Glutamatergic neuron (in vitro differentiated cells): ENCODE data around the gene SYNPO2L. TPM values are rescaled to one million over a fixed set of nuclear protein-coding genes. Genes with fewer than 3 reads are reported as not detected.
"Not testable (repeated sequence)": the region's sequence is repeated elsewhere in the genome, so short reads cannot be mapped to it uniquely, and the experiment has no call there.

ENCODE experiments used
- DNase-seq: peaks from one replicate; pipeline ENCODE4 v3.0.0; 2022
- H3K27ac Mint-ChIP-seq: one replicate; pipeline ENCODE4 v1.8.0; 2020; ENCODE audit warnings: mild to moderate bottlenecking, mixed read lengths, inconsistent platforms; ENCODE audit not compliant: unreplicated experiment
- H3K27me3 Mint-ChIP-seq: one replicate; pipeline ENCODE4 v1.8.0; 2020; ENCODE audit warnings: mild to moderate bottlenecking, moderate library complexity, mixed read lengths, inconsistent platforms; ENCODE audit not compliant: unreplicated experiment
- H3K36me3 Mint-ChIP-seq: one replicate; pipeline ENCODE4 v1.8.0; 2020; ENCODE audit warnings: mild to moderate bottlenecking, mixed read lengths, inconsistent platforms; ENCODE audit not compliant: unreplicated experiment
- H3K4me1 Mint-ChIP-seq: one replicate; pipeline ENCODE4 v1.8.0; 2020; ENCODE audit warnings: mild to moderate bottlenecking, low read depth, mixed read lengths, inconsistent platforms; ENCODE audit not compliant: unreplicated experiment
- H3K4me3 Mint-ChIP-seq: one replicate; pipeline ENCODE4 v1.8.0; 2020; ENCODE audit warnings: mild to moderate bottlenecking, mixed read lengths, inconsistent platforms; ENCODE audit not compliant: unreplicated experiment
- H3K9me3 Mint-ChIP-seq: one replicate; pipeline ENCODE4 v1.8.0; 2020; ENCODE audit warnings: mild to moderate bottlenecking, moderate library complexity, mixed read lengths, inconsistent platforms; ENCODE audit not compliant: unreplicated experiment
- long read RNA-seq: library from polyadenylated mRNA; unstranded; transcript quantifications from one replicate; pipeline ENCODE4 v2.0.0, GENCODE V29; 2020; ENCODE audit not compliant: unreplicated experiment
- total RNA-seq: library from RNA; stranded (reverse); fragmentation: NEBNext Ultra II Directional; extraction: Animal tissue kit (Norgen Biotek cat#: 25700); gene quantifications from one replicate; pipeline ENCODE4 v1.2.1, GENCODE V29; 2021; ENCODE audit not compliant: unreplicated experiment
- TF ChIP-seq, protein P1 (sequence below): fragments of 200-600 bp; sonication (generic); IDR thresholded peaks from one replicate; pipeline ENCODE4 v1.5.0; 2021; ENCODE audit not compliant: partially characterized antibody, unreplicated experiment

Gene SYNPO2L
- 0.42 TPM for total RNA-seq
- long read RNA-seq = 0 reads

DNA sequence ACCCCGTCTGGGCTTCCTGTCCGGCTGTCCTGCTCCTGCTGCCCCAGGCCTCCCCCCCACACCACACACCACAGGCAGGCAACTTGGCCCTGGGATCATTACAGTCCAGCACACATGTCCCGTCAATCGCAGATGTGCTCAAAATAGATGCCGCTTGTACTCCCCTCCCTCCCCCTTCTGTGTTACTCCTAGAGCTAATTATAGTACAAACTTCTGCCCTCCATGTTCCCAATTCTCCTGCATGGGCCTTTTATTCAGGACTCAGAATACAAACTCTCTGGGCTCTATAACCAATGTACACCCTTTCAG is at the start of gene SYNPO2L:
Gene SYNPO2L (minus strand): TSS at position 40 of the 309 bp plus-strand sequence. CDS start 107 bp downstream, outside the sequence.
- Mint-ChIP-seq H3K36me3 (no peaks in the 10 kb centered on the region), H3K4me3 (no peak within 1 kb of the TSS), H3K27ac (peak within 1 kb of the TSS; percentile 29), H3K9me3 (peaks cover 2% of the 10 kb centered on the region), H3K27me3 (peaks cover 4% of the 10 kb centered on the region), H3K4me1 (peaks cover 17% of the 10 kb centered on the region)
- DNase-seq = no peak
- TF ChIP-seq, protein P1, sequence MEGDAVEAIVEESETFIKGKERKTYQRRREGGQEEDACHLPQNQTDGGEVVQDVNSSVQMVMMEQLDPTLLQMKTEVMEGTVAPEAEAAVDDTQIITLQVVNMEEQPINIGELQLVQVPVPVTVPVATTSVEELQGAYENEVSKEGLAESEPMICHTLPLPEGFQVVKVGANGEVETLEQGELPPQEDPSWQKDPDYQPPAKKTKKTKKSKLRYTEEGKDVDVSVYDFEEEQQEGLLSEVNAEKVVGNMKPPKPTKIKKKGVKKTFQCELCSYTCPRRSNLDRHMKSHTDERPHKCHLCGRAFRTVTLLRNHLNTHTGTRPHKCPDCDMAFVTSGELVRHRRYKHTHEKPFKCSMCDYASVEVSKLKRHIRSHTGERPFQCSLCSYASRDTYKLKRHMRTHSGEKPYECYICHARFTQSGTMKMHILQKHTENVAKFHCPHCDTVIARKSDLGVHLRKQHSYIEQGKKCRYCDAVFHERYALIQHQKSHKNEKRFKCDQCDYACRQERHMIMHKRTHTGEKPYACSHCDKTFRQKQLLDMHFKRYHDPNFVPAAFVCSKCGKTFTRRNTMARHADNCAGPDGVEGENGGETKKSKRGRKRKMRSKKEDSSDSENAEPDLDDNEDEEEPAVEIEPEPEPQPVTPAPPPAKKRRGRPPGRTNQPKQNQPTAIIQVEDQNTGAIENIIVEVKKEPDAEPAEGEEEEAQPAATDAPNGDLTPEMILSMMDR = no peak

- DNase-seq, H3K27me3 Mint-ChIP-seq, H3K36me3 Mint-ChIP-seq, H3K4me1 Mint-ChIP-seq, H3K9me3 Mint-ChIP-seq, H3K4me3 Mint-ChIP-seq, H3K27ac Mint-ChIP-seq: not testable (repeated sequence)
Measured at GRCh38 chr10:73703924-73704323, 48.1 kb upstream of the SYNPO2L start.

GRCh38 chr10:73698819-73699218 is 43.0 kb upstream of the SYNPO2L start:
- not testable (repeated sequence) for H3K4me3 Mint-ChIP-seq, DNase-seq, H3K27ac Mint-ChIP-seq, H3K36me3 Mint-ChIP-seq, H3K4me1 Mint-ChIP-seq, H3K9me3 Mint-ChIP-seq, H3K27me3 Mint-ChIP-seq

GRCh38 chr10:73697675-73698159 is 41.9 kb upstream of the SYNPO2L start, which contains the start of gene AGAP5:
AGAP5 (minus strand) TSS chr10:73698109; CDS start chr10:73697755, 354 bp downstream.
- not testable (repeated sequence) for H3K9me3 Mint-ChIP-seq, H3K27ac Mint-ChIP-seq, H3K4me1 Mint-ChIP-seq, DNase-seq, H3K27me3 Mint-ChIP-seq, H3K4me3 Mint-ChIP-seq, H3K36me3 Mint-ChIP-seq

DNA sequence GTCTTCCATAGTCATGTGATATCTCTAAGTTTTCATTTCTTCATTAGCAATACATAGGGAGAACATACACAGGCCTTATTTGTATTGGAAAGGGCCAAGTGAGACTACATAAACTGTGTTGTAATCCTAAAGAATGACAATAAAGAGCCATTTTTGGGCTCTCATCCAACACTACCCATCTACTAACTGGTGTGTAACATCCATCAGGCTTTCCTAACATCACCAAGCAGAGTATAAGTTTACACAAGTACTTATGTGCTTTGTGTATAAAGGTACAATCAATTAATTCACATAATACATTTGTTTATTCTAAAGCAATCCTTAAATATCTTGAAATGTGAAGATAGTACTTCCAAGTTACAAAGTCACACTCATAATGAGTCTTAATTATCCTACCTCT is 39.5 kb upstream of the SYNPO2L start:
- H3K9me3 Mint-ChIP-seq, H3K4me3 Mint-ChIP-seq, H3K36me3 Mint-ChIP-seq, H3K4me1 Mint-ChIP-seq, H3K27me3 Mint-ChIP-seq, H3K27ac Mint-ChIP-seq, DNase-seq: not testable (repeated sequence)

DNA sequence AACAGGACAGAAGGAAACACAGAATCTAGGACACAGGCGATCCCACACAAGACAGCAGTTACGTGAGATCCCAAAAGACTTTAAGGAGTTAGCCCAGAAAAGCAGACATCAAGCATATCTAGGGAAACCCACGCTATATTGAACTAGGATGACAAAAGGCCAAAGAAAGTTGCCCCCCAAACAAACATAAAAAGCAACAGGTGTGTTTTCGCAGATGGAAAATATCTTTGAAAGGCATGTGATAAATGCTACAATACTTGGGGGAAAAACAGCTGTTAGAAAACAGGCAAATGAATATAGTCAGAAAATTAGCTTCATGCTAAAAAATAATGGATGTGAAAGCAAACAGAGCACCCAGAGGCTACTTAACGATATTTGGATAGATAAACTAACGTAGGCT is 34.9 kb upstream of the SYNPO2L start:
- not testable (repeated sequence) for H3K4me3 Mint-ChIP-seq, H3K4me1 Mint-ChIP-seq, H3K36me3 Mint-ChIP-seq, DNase-seq, H3K9me3 Mint-ChIP-seq, H3K27me3 Mint-ChIP-seq, H3K27ac Mint-ChIP-seq

GRCh38 chr10:73689596-73689995 is 33.8 kb upstream of the SYNPO2L start:
- not testable (repeated sequence) for H3K4me1 Mint-ChIP-seq, DNase-seq, H3K27me3 Mint-ChIP-seq, H3K4me3 Mint-ChIP-seq, H3K36me3 Mint-ChIP-seq, H3K9me3 Mint-ChIP-seq, H3K27ac Mint-ChIP-seq

- not testable (repeated sequence) for DNase-seq, H3K27me3 Mint-ChIP-seq
Measured at GRCh38 chr10:73687641-73688040, 31.8 kb upstream of the SYNPO2L start.

GRCh38 chr10:73674546-73674945 is 18.7 kb upstream of the SYNPO2L start:
- not testable (repeated sequence) for H3K4me3 Mint-ChIP-seq

More at GRCh38 chr10:73687641-73688040, 31.8 kb upstream of the SYNPO2L start:
- not testable (repeated sequence) for H3K9me3 Mint-ChIP-seq, H3K36me3 Mint-ChIP-seq, H3K27ac Mint-ChIP-seq, H3K4me1 Mint-ChIP-seq, H3K4me3 Mint-ChIP-seq

DNA sequence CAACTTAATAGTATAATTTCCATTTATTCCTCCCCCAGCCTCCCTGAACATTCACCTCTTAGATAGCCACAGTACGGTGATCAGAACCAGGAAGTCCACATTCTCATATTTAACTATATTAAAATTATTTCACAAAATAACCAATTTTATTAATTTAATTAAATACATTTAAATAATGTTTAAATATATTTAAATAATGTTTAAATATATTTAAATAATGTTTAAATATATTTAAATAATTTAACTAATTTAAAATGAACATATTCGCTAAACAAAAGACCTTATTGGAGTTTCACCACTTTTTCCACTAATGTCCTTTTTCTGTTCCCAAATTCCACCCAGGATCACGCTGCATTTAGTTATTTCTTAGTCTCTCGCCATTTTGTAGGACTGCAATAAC is 12.5 kb upstream of the SYNPO2L start:
- not testable (repeated sequence) for H3K4me3 Mint-ChIP-seq

More at GRCh38 chr10:73674546-73674945, 18.7 kb upstream of the SYNPO2L start:
- not testable (repeated sequence) for H3K27ac Mint-ChIP-seq, DNase-seq, H3K9me3 Mint-ChIP-seq, H3K36me3 Mint-ChIP-seq, H3K27me3 Mint-ChIP-seq, H3K4me1 Mint-ChIP-seq

GRCh38 chr10:73666153-73666809 is 10.5 kb upstream of the SYNPO2L start:
- DNase-seq, H3K27ac Mint-ChIP-seq, H3K4me1 Mint-ChIP-seq, H3K4me3 Mint-ChIP-seq, H3K27me3 Mint-ChIP-seq, H3K36me3 Mint-ChIP-seq, H3K9me3 Mint-ChIP-seq: not testable (repeated sequence)

More for the DNA sequence above, 12.5 kb upstream of the SYNPO2L start:
- H3K36me3 Mint-ChIP-seq, H3K4me1 Mint-ChIP-seq, DNase-seq, H3K27ac Mint-ChIP-seq, H3K27me3 Mint-ChIP-seq, H3K9me3 Mint-ChIP-seq: not testable (repeated sequence)

DNA sequence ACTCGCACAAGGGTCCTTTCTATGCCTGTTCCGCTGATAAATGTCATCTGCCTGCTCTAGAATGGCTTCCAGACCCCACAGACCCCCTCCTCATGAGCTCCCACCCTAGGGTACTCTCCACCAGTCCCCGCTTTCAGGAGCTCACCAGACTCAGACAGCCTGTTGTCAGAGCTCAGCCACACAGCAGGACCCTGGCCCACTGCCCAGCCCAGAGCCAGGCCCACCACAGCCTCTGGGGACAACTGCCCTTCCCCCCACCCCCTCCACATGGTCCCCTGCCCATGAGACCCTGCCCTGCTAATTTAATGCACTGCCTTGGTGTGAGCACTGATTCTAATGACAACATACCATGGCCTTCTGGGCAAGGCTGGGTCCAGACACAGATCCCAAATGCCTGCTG is 9.8 kb upstream of the SYNPO2L start:
- not testable (repeated sequence) for H3K27ac Mint-ChIP-seq, H3K36me3 Mint-ChIP-seq, H3K4me3 Mint-ChIP-seq, H3K27me3 Mint-ChIP-seq, H3K9me3 Mint-ChIP-seq, DNase-seq, H3K4me1 Mint-ChIP-seq
